ENCODE results near the gene ALDH4A1.

ALDH4A1 gene

GRCh38 chr1:18902523-18903290, at the start of gene ALDH4A1:
ALDH4A1 (minus strand) TSS chr1:18902555; CDS start chr1:18902523, 32 bp downstream.
- DNase-seq: peak; percentile 97

GRCh38 chr1:18951818-18952391, 49.5 kb upstream of the ALDH4A1 start:
- no peak for DNase-seq

- no peak for DNase-seq
Measured at GRCh38 chr1:18951416-18951815, 49.1 kb upstream of the ALDH4A1 start.

- no peak for DNase-seq
Measured at GRCh38 chr1:18950401-18951026, 48.2 kb upstream of the ALDH4A1 start.

GRCh38 chr1:18949686-18950400, 47.5 kb upstream of the ALDH4A1 start:
- no peak for DNase-seq

GRCh38 chr1:18948913-18949685, 46.7 kb upstream of the ALDH4A1 start:
- DNase-seq: no peak

GRCh38 chr1:18948048-18948912, 45.9 kb upstream of the ALDH4A1 start:
- DNase-seq: no peak

- no peak for DNase-seq
Measured at GRCh38 chr1:18947570-18947969, 45.2 kb upstream of the ALDH4A1 start.

GRCh38 chr1:18946550-18947381, 44.4 kb upstream of the ALDH4A1 start:
- DNase-seq: peak; percentile 31

GRCh38 chr1:18945401-18945849, 43.1 kb upstream of the ALDH4A1 start:
- no peak for DNase-seq

GRCh38 chr1:18944810-18945209, 42.5 kb upstream of the ALDH4A1 start:
- DNase-seq: no peak

- no peak for DNase-seq
Measured at GRCh38 chr1:18943914-18944572, 41.7 kb upstream of the ALDH4A1 start.

- no peak for DNase-seq
Measured at GRCh38 chr1:18943162-18943561, 40.8 kb upstream of the ALDH4A1 start.

GRCh38 chr1:18942340-18942739, 40.0 kb upstream of the ALDH4A1 start:
- no peak for DNase-seq

GRCh38 chr1:18941221-18942141, 39.1 kb upstream of the ALDH4A1 start:
- DNase-seq: no peak

GRCh38 chr1:18940303-18941020, 38.1 kb upstream of the ALDH4A1 start:
- no peak for DNase-seq

- no peak for DNase-seq
Measured at GRCh38 chr1:18939398-18940302, 37.3 kb upstream of the ALDH4A1 start.

Measured in DMS79 (cell line).